Measurements from ENCODE around the gene SP9. TPM values are rescaled to one million over a fixed set of nuclear protein-coding genes. Genes with fewer than 3 reads are reported as not detected.

SP9 gene
- total RNA-seq, 1 experiment from 2014 or later = 0.15 TPM

- Histone ChIP-seq H3K27me3 (replicated peaks; ENCODE audit: insufficient read depth, low read depth, low read length, poor library complexity) (peaks cover 55% of the 10 kb centered on the region), H3K4me1 (ENCODE audit: insufficient read depth, low read length, poor library complexity, severe bottlenecking) (peaks cover 11% of the 10 kb centered on the region), H3K27ac (ENCODE audit: low read depth, low read length, poor library complexity, severe bottlenecking) (no peak overlapping the region), H3K36me3 (ENCODE audit: insufficient read depth, low read length, poor library complexity, severe bottlenecking) (no peaks in the 10 kb centered on the region), H3K4me3 (ENCODE audit: low read depth, low read length, poor library complexity, severe bottlenecking) (no peak overlapping the region), H3K9me3 (ENCODE audit: low read depth, low read length, poor library complexity, severe bottlenecking) (no peaks in the 10 kb centered on the region)
- CTCF ChIA-PET = no interaction called here
- BruUV-seq (replicated peaks) = no TSS peak
- no peak for DNase-seq (ENCODE audit: low spot score)
- TF ChIP-seq EZH2 (IDR thresholded peaks at IDR 0.05; ENCODE audit: borderline replicate concordance, low read depth, low read length, poor library complexity, severe bottlenecking) = no peak
- TF ChIP-seq CTCF (conservative IDR thresholded peaks at IDR 0.05; ENCODE audit: low read depth, low read length) = no peak
- intact Hi-C loops (cut with micrococcal nuclease; ENCODE audit: unreplicated experiment) = no loop called here
- POLR2A ChIA-PET (ENCODE audit: low non-redundant PET) = interaction anchor here (0.8 kb wide), 1 partner anchor 178 kb away, joined by 16 read pairs; no protein-coding TSS in a partner anchor
Measured at GRCh38 chr2:174322746-174323145, 12.0 kb upstream of the SP9 start.

- TF ChIP-seq CTCF (conservative IDR thresholded peaks at IDR 0.05; ENCODE audit: low read depth, low read length) (no peak), EZH2 (IDR thresholded peaks at IDR 0.05; ENCODE audit: borderline replicate concordance, low read depth, low read length, poor library complexity, severe bottlenecking) (no peak)
- BruUV-seq (replicated peaks) = no TSS peak
- ChIA-PET POLR2A (ENCODE audit: low non-redundant PET) (no interaction called here), CTCF (no interaction called here)
- no peak overlapping the region for H3K4me3 ChIP-seq (ENCODE audit: low read depth, low read length, poor library complexity, severe bottlenecking)
- intact Hi-C loops (cut with micrococcal nuclease; ENCODE audit: unreplicated experiment) = no loop called here
- H3K9me3 ChIP-seq (ENCODE audit: low read depth, low read length, poor library complexity, severe bottlenecking) = no peaks in the 10 kb centered on the region
- peaks cover 62% of the 10 kb centered on the region for H3K27me3 ChIP-seq (replicated peaks; ENCODE audit: insufficient read depth, low read depth, low read length, poor library complexity)
- DNase-seq (ENCODE audit: low spot score) = no peak
- no peaks in the 10 kb centered on the region for H3K36me3 ChIP-seq (ENCODE audit: insufficient read depth, low read length, poor library complexity, severe bottlenecking)
- H3K4me1 ChIP-seq (ENCODE audit: insufficient read depth, low read length, poor library complexity, severe bottlenecking) = peaks cover 11% of the 10 kb centered on the region
- H3K27ac ChIP-seq (ENCODE audit: low read depth, low read length, poor library complexity, severe bottlenecking) = no peak overlapping the region
Measured at GRCh38 chr2:174324530-174324929, 10.2 kb upstream of the SP9 start.

- peaks cover 63% of the 10 kb centered on the region for H3K27me3 ChIP-seq (replicated peaks; ENCODE audit: insufficient read depth, low read depth, low read length, poor library complexity)
- H3K4me1 ChIP-seq (ENCODE audit: insufficient read depth, low read length, poor library complexity, severe bottlenecking) = peaks cover 11% of the 10 kb centered on the region
- H3K27ac ChIP-seq (ENCODE audit: low read depth, low read length, poor library complexity, severe bottlenecking) = no peak overlapping the region
- CTCF ChIA-PET = no interaction called here
- H3K9me3 ChIP-seq (ENCODE audit: low read depth, low read length, poor library complexity, severe bottlenecking) = no peaks in the 10 kb centered on the region
- DNase-seq (ENCODE audit: low spot score) = no peak
- TF ChIP-seq CTCF (conservative IDR thresholded peaks at IDR 0.05; ENCODE audit: low read depth, low read length) = no peak
- TF ChIP-seq EZH2 (IDR thresholded peaks at IDR 0.05; ENCODE audit: borderline replicate concordance, low read depth, low read length, poor library complexity, severe bottlenecking) = no peak
- BruUV-seq (replicated peaks) = no TSS peak
- POLR2A ChIA-PET (ENCODE audit: low non-redundant PET) = interaction anchor here (0.5 kb wide), 1 partner anchor 10 kb away, joined by 3 read pairs; no protein-coding TSS in a partner anchor
- intact Hi-C loops (cut with micrococcal nuclease; ENCODE audit: unreplicated experiment) = no loop called here
- H3K36me3 ChIP-seq (ENCODE audit: insufficient read depth, low read length, poor library complexity, severe bottlenecking) = no peaks in the 10 kb centered on the region
- no peak overlapping the region for H3K4me3 ChIP-seq (ENCODE audit: low read depth, low read length, poor library complexity, severe bottlenecking)
Measured at GRCh38 chr2:174325373-174326160, 9.2 kb upstream of the SP9 start.
